ENCODE measurements around the gene PPP1R12A. TPM values are rescaled to one million over a fixed set of nuclear protein-coding genes. Genes with fewer than 3 reads are reported as not detected.

The PPP1R12A gene
- polyA plus RNA-seq, 1 experiment: 107 TPM

DNA sequence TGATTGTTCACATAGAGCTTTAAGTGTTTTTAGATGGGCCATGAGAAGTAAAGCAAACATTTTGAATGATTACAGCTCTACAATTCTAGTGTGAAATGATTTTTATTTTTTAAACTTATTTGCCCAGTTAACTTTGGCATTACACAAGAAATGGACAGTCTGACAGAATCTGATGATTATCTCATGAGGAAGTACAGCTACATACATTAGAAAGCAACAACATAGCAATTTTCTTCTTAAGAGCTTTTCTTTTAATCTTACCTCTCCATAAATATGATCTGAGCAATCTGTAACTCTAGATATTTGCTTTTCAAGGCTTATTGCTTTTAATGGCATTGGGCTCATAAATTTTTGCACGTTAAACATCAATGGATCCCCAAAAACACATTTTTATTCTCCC, 26.5 kb upstream of the PPP1R12A start:
- Histone ChIP-seq H3K9me3 (ENCODE audit: control insufficient read depth, insufficient read depth, low read length) (no peaks in the 10 kb centered on the region), H3K4me3 (ENCODE audit: low read depth, low read length) (no peak overlapping the region), H3K27ac (ENCODE audit: low read depth, low read length) (no peak overlapping the region), H3K27me3 (ENCODE audit: control insufficient read depth, insufficient read depth, low read length) (no peaks in the 10 kb centered on the region)
- no peak for DNase-seq (ENCODE audit: low read depth, low spot score)
- POLR2A ChIA-PET: no interaction called here
- CTCF ChIA-PET: no interaction called here
- TF ChIP-seq, protein P1, sequence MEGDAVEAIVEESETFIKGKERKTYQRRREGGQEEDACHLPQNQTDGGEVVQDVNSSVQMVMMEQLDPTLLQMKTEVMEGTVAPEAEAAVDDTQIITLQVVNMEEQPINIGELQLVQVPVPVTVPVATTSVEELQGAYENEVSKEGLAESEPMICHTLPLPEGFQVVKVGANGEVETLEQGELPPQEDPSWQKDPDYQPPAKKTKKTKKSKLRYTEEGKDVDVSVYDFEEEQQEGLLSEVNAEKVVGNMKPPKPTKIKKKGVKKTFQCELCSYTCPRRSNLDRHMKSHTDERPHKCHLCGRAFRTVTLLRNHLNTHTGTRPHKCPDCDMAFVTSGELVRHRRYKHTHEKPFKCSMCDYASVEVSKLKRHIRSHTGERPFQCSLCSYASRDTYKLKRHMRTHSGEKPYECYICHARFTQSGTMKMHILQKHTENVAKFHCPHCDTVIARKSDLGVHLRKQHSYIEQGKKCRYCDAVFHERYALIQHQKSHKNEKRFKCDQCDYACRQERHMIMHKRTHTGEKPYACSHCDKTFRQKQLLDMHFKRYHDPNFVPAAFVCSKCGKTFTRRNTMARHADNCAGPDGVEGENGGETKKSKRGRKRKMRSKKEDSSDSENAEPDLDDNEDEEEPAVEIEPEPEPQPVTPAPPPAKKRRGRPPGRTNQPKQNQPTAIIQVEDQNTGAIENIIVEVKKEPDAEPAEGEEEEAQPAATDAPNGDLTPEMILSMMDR (IDR thresholded peaks at IDR 0.05; ENCODE audit: low read depth, low read length): no peak

DNA sequence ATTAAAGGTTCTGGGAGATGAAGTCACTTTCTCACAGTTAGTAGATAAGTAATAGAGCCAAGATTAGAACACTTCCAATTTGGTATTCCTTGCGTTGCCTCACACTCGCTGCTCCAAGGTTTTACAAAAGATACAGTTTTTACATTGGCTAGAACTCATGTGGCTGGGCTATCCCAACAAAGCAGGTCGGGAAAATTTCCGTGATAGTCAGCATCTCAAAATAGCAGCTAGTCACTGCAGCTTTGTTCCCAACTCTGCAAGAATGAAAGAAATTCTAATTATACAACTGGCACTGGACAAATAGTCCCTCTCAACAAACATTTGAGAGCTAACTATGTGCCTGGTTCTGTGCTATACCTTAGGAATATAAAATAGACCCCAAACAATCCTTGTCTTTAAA, 24.6 kb upstream of the PPP1R12A start:
- DNase-seq (ENCODE audit: low read depth, low spot score): no peak
- peaks cover 6% of the 10 kb centered on the region; the same call in 1 of the 2 replicates for H3K9me3 ChIP-seq (ENCODE audit: control insufficient read depth, insufficient read depth, low read length)
- TF ChIP-seq, protein P1 (IDR thresholded peaks at IDR 0.05; ENCODE audit: low read depth, low read length): no peak
- POLR2A ChIA-PET: no interaction called here
- H3K4me3 ChIP-seq (ENCODE audit: low read depth, low read length): no peak overlapping the region
- H3K27ac ChIP-seq (ENCODE audit: low read depth, low read length): no peak overlapping the region
- CTCF ChIA-PET: no interaction called here
- no peaks in the 10 kb centered on the region for H3K27me3 ChIP-seq (ENCODE audit: control insufficient read depth, insufficient read depth, low read length)

DNA sequence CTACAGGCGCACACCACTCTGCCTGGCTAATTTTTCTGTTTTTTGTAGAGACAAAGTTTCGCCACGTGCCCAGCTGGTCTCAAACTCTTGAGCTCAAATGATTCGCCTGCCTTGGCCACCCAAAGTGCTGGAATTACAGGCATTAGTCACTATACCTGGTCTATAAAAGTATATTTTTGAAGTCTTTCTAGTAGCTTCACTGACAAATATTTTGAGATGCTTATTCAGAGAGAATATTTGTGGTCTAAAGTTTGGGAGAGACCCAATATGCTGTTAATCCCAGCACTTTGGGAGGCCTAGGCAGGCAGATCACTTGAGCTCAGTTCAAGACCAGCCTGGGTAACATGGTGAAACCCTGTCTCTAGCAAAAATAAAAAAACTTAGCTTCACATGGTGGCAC, 22.0 kb upstream of the PPP1R12A start:
- CTCF ChIA-PET: no interaction called here
- no peak for DNase-seq (ENCODE audit: low read depth, low spot score)

DNA sequence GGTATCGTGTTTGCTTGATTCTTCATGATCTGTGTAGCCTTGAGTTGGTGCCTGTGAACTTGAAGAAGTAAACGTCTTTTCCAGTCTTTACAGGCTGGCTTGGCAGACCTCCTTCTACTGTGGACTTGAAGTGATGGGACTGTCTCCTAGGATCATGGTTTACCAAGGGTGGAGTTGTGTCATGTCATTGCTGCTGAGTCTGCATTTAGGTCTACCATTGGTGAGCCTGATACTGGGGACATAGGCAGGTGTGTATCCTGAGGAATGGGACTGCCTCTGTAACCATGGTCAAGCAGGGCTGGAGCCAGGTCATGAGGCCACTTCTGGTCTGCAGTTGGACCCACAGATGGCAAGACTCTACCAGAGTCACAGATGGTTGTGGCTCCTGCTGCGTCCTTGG, 20.7 kb upstream of the PPP1R12A start:
- CTCF ChIA-PET: no interaction called here

More for the DNA sequence above, 22.0 kb upstream of the PPP1R12A start:
- TF ChIP-seq, protein P1 (IDR thresholded peaks at IDR 0.05; ENCODE audit: low read depth, low read length): no peak
- POLR2A ChIA-PET: no interaction called here
- Histone ChIP-seq H3K27me3 (ENCODE audit: control insufficient read depth, insufficient read depth, low read length) (no peaks in the 10 kb centered on the region), H3K9me3 (ENCODE audit: control insufficient read depth, insufficient read depth, low read length) (peaks cover 6% of the 10 kb centered on the region; the same call in 1 of the 2 replicates), H3K27ac (ENCODE audit: low read depth, low read length) (no peak overlapping the region), H3K4me3 (ENCODE audit: low read depth, low read length) (no peak overlapping the region)

DNA sequence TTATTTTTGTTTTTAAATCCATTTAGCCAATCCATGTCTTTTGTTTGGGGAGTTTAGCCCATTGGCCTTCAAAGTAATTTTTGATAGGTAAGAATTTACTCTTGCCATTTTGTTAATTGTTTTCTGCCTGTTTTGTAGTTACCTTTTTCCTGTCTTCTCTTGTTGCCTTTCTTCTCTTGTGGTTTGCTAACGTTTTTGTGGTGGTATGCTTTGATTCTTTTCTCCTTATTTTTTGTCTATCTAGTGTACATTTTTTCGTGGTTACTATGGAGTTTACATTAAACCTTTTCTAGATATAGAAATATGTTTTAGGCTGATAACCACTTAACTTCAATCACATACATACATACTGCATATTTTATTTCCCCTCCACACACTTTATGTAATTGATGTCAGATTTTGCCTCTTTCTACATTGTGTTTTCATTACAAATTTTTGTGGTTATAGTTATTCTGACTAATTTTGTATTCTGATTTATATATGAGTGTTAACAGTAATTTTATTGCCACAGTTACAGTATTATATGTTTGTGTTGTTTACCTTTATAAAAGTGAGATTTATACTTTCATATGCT, 19.2 kb upstream of the PPP1R12A start:
- ChIA-PET CTCF (no interaction called here), POLR2A (no interaction called here)
- Histone ChIP-seq H3K27ac (ENCODE audit: low read depth, low read length) (no peak overlapping the region), H3K27me3 (ENCODE audit: control insufficient read depth, insufficient read depth, low read length) (no peaks in the 10 kb centered on the region), H3K4me3 (ENCODE audit: low read depth, low read length) (no peak overlapping the region), H3K9me3 (ENCODE audit: control insufficient read depth, insufficient read depth, low read length) (peaks cover 6% of the 10 kb centered on the region; the same call in 1 of the 2 replicates)
- no peak for DNase-seq (ENCODE audit: low read depth, low spot score)
- TF ChIP-seq, protein P1 (IDR thresholded peaks at IDR 0.05; ENCODE audit: low read depth, low read length): no peak

More for the DNA sequence above, 20.7 kb upstream of the PPP1R12A start:
- H3K27me3 ChIP-seq (ENCODE audit: control insufficient read depth, insufficient read depth, low read length): no peaks in the 10 kb centered on the region
- H3K27ac ChIP-seq (ENCODE audit: low read depth, low read length): no peak overlapping the region
- H3K4me3 ChIP-seq (ENCODE audit: low read depth, low read length): no peak overlapping the region
- peaks cover 6% of the 10 kb centered on the region; the same call in 1 of the 2 replicates for H3K9me3 ChIP-seq (ENCODE audit: control insufficient read depth, insufficient read depth, low read length)
- TF ChIP-seq, protein P1 (IDR thresholded peaks at IDR 0.05; ENCODE audit: low read depth, low read length): no peak
- POLR2A ChIA-PET: no interaction called here
- DNase-seq (ENCODE audit: low read depth, low spot score): no peak

Data from AG04450 (cell line).